ENCODE results near the gene EREG.

EREG gene

DNA sequence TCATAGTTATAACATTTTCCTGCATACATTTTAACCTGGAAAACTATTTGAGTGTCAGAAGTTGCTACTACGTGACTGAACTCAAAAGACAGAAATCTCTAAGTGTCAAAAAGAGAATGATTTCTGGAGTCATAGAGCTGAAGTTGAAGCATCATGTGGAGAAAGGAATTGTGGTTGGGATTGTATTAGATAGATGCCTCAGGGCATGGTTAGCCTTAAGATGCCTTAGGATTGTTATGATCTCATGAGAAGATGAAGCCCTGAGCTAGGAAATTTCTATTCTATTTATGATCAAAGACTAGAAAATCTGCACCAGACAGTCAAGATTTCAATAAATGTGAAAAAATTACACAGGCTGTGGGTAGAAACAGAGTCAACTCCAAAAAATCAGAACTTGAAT, 36.4 kb upstream of the EREG start:
- peaks cover 25% of the 10 kb centered on the region for H3K4me1 ChIP-seq (ENCODE audit: low read depth, poor library complexity, severe bottlenecking)
- H3K4me2 ChIP-seq = no peak overlapping the region
- no peaks in the 10 kb centered on the region for H3K79me2 ChIP-seq (ENCODE audit: insufficient read depth, low read depth)
- no peak overlapping the region for H3K9ac ChIP-seq
- TF ChIP-seq CTCF (conservative IDR thresholded peaks at IDR 0.05; ENCODE audit: low read depth, low read length) = no peak
- H3K27ac ChIP-seq = no peak overlapping the region
- no peaks in the 10 kb centered on the region for H3K36me3 ChIP-seq (ENCODE audit: insufficient read depth)
- no peaks in the 10 kb centered on the region for H4K20me1 ChIP-seq (ENCODE audit: insufficient read depth)
- H3K4me3 ChIP-seq (IDR thresholded peaks at IDR 0.05; ENCODE audit: insufficient read depth, low read depth, low read length) = no peak overlapping the region
- H3K27me3 ChIP-seq (ENCODE audit: insufficient read depth, low read depth) = no peaks in the 10 kb centered on the region
- no peak overlapping the region for H2AFZ ChIP-seq (ENCODE audit: low read depth)

GRCh38 chr4:74329307-74329706, 35.6 kb upstream of the EREG start:
- Histone ChIP-seq H3K9ac (no peak overlapping the region), H3K36me3 (ENCODE audit: insufficient read depth) (no peaks in the 10 kb centered on the region), H3K27ac (no peak overlapping the region), H3K27me3 (ENCODE audit: insufficient read depth, low read depth) (no peaks in the 10 kb centered on the region), H2AFZ (ENCODE audit: low read depth) (no peak overlapping the region), H3K4me3 (IDR thresholded peaks at IDR 0.05; ENCODE audit: insufficient read depth, low read depth, low read length) (no peak overlapping the region), H4K20me1 (ENCODE audit: insufficient read depth) (no peaks in the 10 kb centered on the region), H3K4me2 (no peak overlapping the region), H3K79me2 (ENCODE audit: insufficient read depth, low read depth) (no peaks in the 10 kb centered on the region), H3K4me1 (ENCODE audit: low read depth, poor library complexity, severe bottlenecking) (peaks cover 17% of the 10 kb centered on the region)
- TF ChIP-seq CTCF (conservative IDR thresholded peaks at IDR 0.05; ENCODE audit: low read depth, low read length) = no peak

DNA sequence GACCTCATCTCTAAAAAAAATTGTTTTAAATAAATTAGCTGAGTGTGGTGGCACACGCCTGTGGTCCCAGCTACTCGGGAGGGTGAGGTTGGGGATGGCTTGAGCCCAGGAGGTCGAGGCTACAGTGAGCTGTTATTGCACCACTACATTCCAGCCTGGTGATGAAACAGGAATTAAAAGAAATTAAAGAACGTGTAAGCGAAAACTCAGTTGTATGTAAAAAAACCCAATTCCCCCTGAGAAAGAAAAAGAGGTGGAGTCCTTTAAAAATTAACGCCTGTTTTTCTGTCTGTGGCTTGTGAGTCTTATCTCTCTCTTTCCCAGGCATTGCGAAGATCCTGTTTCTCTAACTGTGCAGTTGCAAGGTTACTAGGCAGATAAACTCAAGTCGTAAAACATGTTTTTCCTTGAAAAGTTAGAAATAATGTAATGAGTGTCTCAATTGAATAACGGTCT, 34.6 kb upstream of the EREG start:
- Histone ChIP-seq H4K20me1 (ENCODE audit: insufficient read depth) (no peaks in the 10 kb centered on the region), H3K9ac (no peak overlapping the region), H3K27ac (no peak overlapping the region), H3K36me3 (ENCODE audit: insufficient read depth) (no peaks in the 10 kb centered on the region), H3K4me3 (IDR thresholded peaks at IDR 0.05; ENCODE audit: insufficient read depth, low read depth, low read length) (no peak overlapping the region), H3K27me3 (ENCODE audit: insufficient read depth, low read depth) (no peaks in the 10 kb centered on the region), H2AFZ (ENCODE audit: low read depth) (no peak overlapping the region), H3K79me2 (ENCODE audit: insufficient read depth, low read depth) (no peaks in the 10 kb centered on the region), H3K4me2 (no peak overlapping the region), H3K4me1 (ENCODE audit: low read depth, poor library complexity, severe bottlenecking) (peaks cover 7% of the 10 kb centered on the region)
- no peak for TF ChIP-seq CTCF (conservative IDR thresholded peaks at IDR 0.05; ENCODE audit: low read depth, low read length)

- no peaks in the 10 kb centered on the region for H3K4me1 ChIP-seq (ENCODE audit: low read depth, poor library complexity, severe bottlenecking)
- H4K20me1 ChIP-seq (ENCODE audit: insufficient read depth) = no peaks in the 10 kb centered on the region
- H3K27me3 ChIP-seq (ENCODE audit: insufficient read depth, low read depth) = no peaks in the 10 kb centered on the region
- no peak overlapping the region for H3K4me2 ChIP-seq
- H3K36me3 ChIP-seq (ENCODE audit: insufficient read depth) = no peaks in the 10 kb centered on the region
- no peaks in the 10 kb centered on the region for H3K79me2 ChIP-seq (ENCODE audit: insufficient read depth, low read depth)
- no peak overlapping the region for H3K4me3 ChIP-seq (IDR thresholded peaks at IDR 0.05; ENCODE audit: insufficient read depth, low read depth, low read length)
- no peak overlapping the region for H3K9ac ChIP-seq
- no peak for TF ChIP-seq CTCF (conservative IDR thresholded peaks at IDR 0.05; ENCODE audit: low read depth, low read length)
- no peak overlapping the region for H2AFZ ChIP-seq (ENCODE audit: low read depth)
- no peak overlapping the region for H3K27ac ChIP-seq
These were observed 33.7 kb upstream of the EREG start for GRCh38 chr4:74331252-74331651.

Data from KMS-11 (cell line).